ENCODE data around the gene UNC5A.

Gene UNC5A

GRCh38 chr5:176883700-176884570, 73.6 kb downstream of the UNC5A start:
- no peak overlapping the region for H3K4me3 ChIP-seq (ENCODE audit: control insufficient read depth, low read depth, low read length)
- no peak for TF ChIP-seq CTCF (IDR thresholded peaks at IDR 0.05; ENCODE audit: control insufficient read depth, insufficient read depth, low read depth, low read length, missing control alignments)
- no peak for DNase-seq (ENCODE audit: low read depth)

DNA sequence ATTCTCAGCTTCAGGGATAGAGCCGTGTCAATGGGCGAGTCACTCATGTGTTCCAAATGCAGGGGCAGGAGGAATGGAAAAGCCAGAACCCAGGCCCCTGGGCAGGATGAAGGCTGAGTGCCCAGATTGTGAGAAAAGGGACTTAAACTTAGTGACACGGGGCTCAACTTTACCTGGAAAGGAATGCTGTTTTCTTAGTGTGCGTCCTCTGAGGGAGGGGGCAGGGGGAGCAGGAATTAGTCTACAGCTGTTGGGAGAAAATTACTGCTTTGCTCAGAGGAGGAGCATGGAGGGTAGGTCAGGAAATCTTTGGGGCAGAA, 74.2 kb downstream of the UNC5A start:
- TF ChIP-seq CTCF (IDR thresholded peaks at IDR 0.05; ENCODE audit: control insufficient read depth, insufficient read depth, low read depth, low read length, missing control alignments), result no peak
- DNase-seq (ENCODE audit: low read depth), result no peak

GRCh38 chr5:176886336-176887251, 76.2 kb downstream of the UNC5A start:
- no peak for DNase-seq (ENCODE audit: low read depth)
- TF ChIP-seq CTCF (IDR thresholded peaks at IDR 0.05; ENCODE audit: control insufficient read depth, insufficient read depth, low read depth, low read length, missing control alignments), result no peak
- H3K4me3 ChIP-seq (ENCODE audit: control insufficient read depth, low read depth, low read length), result no peak overlapping the region

More for the DNA sequence above, 74.2 kb downstream of the UNC5A start:
- H3K4me3 ChIP-seq (ENCODE audit: control insufficient read depth, low read depth, low read length), result no peak overlapping the region

GRCh38 chr5:176887252-176887849, 77.0 kb downstream of the UNC5A start:
- TF ChIP-seq CTCF (IDR thresholded peaks at IDR 0.05; ENCODE audit: control insufficient read depth, insufficient read depth, low read depth, low read length, missing control alignments), result no peak
- H3K4me3 ChIP-seq (ENCODE audit: control insufficient read depth, low read depth, low read length), result no peak overlapping the region
- DNase-seq (ENCODE audit: low read depth), result no peak

DNA sequence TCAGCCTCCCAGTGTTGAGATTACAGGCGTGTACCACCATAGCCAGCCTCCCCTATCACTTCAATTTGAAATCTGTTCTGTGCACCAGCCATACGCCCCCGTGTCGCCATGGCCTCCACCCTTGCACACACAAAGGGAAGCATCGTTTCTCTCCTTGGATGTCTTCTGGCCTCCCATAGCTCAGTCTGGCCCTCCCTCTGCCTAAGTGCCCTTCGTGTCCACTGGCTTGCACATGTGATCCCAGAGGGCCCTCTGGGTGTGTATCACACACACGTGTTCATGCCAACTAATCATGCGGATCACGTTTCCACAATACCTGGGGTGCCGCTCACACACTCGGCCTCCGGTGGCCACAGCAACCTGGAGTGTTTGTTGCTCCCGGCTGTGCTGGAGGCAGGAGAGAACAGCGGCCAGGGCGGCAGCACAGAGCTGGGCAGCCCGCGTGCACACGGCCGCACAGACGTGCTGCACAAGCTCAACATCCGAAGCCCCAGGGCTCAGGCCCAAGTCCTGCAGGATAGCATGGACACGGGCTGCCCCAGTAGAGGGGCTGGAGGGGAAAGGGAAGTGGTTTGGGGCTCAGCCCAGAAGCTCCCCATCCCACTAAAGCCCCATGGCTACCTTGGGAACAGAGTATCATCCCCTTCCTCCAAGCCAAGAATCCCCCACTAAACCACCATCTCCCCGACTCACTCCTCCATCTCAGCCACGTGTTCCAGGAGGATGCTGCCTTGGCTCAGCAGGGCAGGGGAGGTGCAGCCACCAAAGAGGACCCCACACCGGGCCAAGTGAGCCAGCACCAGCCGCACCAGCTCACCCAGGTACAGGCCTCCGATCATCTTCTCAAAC, 77.9 kb downstream of the UNC5A start:
- TF ChIP-seq CTCF (IDR thresholded peaks at IDR 0.05; ENCODE audit: control insufficient read depth, insufficient read depth, low read depth, low read length, missing control alignments), result no peak
- no peak for DNase-seq (ENCODE audit: low read depth)
- H3K4me3 ChIP-seq (ENCODE audit: control insufficient read depth, low read depth, low read length), result no peak overlapping the region

- DNase-seq (ENCODE audit: low read depth), result no peak
- TF ChIP-seq CTCF (IDR thresholded peaks at IDR 0.05; ENCODE audit: control insufficient read depth, insufficient read depth, low read depth, low read length, missing control alignments), result no peak
- H3K4me3 ChIP-seq (ENCODE audit: control insufficient read depth, low read depth, low read length), result no peak overlapping the region
Observed at GRCh38 chr5:176888865-176889165, 78.5 kb downstream of the UNC5A start.

Data from AG09309 (cell line).